ENCODE data around the gene PPP2R5B.

Gene PPP2R5B

GRCh38 chr11:64906314-64906635 is 18.2 kb upstream of the PPP2R5B start:
- no peak overlapping the region for H3K4me3 ChIP-seq (ENCODE audit: low read depth, low read length)
- DNase-seq (ENCODE audit: low read depth): no peak
- TF ChIP-seq CTCF (IDR thresholded peaks at IDR 0.05; ENCODE audit: low read depth, low read length, missing control alignments): no peak

- no peak overlapping the region for H3K4me3 ChIP-seq (ENCODE audit: low read depth, low read length)
- TF ChIP-seq CTCF (IDR thresholded peaks at IDR 0.05; ENCODE audit: low read depth, low read length, missing control alignments): no peak
- DNase-seq (ENCODE audit: low read depth): no peak
These were observed 15.7 kb upstream of the PPP2R5B start for GRCh38 chr11:64908766-64909165.

- TF ChIP-seq CTCF (IDR thresholded peaks at IDR 0.05; ENCODE audit: low read depth, low read length, missing control alignments): no peak
- DNase-seq (ENCODE audit: low read depth): no peak
- H3K4me3 ChIP-seq (ENCODE audit: low read depth, low read length): no peak overlapping the region
These were observed 14.7 kb upstream of the PPP2R5B start for GRCh38 chr11:64909653-64910343.

GRCh38 chr11:64910451-64911093 is 13.9 kb upstream of the PPP2R5B start:
- no peak overlapping the region for H3K4me3 ChIP-seq (ENCODE audit: low read depth, low read length)
- TF ChIP-seq CTCF (IDR thresholded peaks at IDR 0.05; ENCODE audit: low read depth, low read length, missing control alignments): no peak
- DNase-seq (ENCODE audit: low read depth): no peak

- DNase-seq (ENCODE audit: low read depth): no peak
- no peak for TF ChIP-seq CTCF (IDR thresholded peaks at IDR 0.05; ENCODE audit: low read depth, low read length, missing control alignments)
- H3K4me3 ChIP-seq (ENCODE audit: low read depth, low read length): no peak overlapping the region
These were observed 13.3 kb upstream of the PPP2R5B start for GRCh38 chr11:64911142-64911541.

GRCh38 chr11:64911689-64912088 is 12.8 kb upstream of the PPP2R5B start:
- H3K4me3 ChIP-seq (ENCODE audit: low read depth, low read length): no peak overlapping the region
- DNase-seq (ENCODE audit: low read depth): no peak
- TF ChIP-seq CTCF (IDR thresholded peaks at IDR 0.05; ENCODE audit: low read depth, low read length, missing control alignments): no peak
